Natural killer cell (primary cell): ENCODE results near the gene DLX1. TPM values are rescaled to one million over a fixed set of nuclear protein-coding genes. Genes with fewer than 3 reads are reported as not detected.
A peak's percentile ranks its signal among the peaks of the same experiment; 100 is the strongest.

ENCODE experiments used
- ATAC-seq, 3 donors: fragments of 150-1000 bp in 2 of 3; fragments of 200-7000 bp in 1 of 3; cut with Tn5 transposase; 1 replicate in 1 of 3; 2 replicates in 2 of 3; pipeline ENCODE4 v1.10.0; 2021; ENCODE audit warnings: mild to moderate bottlenecking in 2 of 3, moderate library complexity in 2 of 3
- DNase-seq, 2 donors: peaks; one replicate each; pipeline versions ENCODE4 v3.0.0 to v3.0.0-alpha.2; 2013 to 2021; ENCODE audit warnings: mixed read lengths in 1 of 2
- H3K27ac ChIP-seq: one replicate; pipeline ENCODE4 v1.5.1; 2013; ENCODE audit warnings: mild to moderate bottlenecking, low read length
- H3K27me3 ChIP-seq: one replicate; pipeline ENCODE4 v1.6.1; 2013; ENCODE audit warnings: low read length; ENCODE audit not compliant: control insufficient read depth, insufficient read depth
- H3K36me3 ChIP-seq: one replicate; pipeline ENCODE4 v1.6.1; 2013; ENCODE audit warnings: low read length; ENCODE audit not compliant: control insufficient read depth, insufficient read depth
- H3K4me1 ChIP-seq: one replicate; pipeline ENCODE4 v1.6.1; 2013; ENCODE audit warnings: low read length; ENCODE audit not compliant: control insufficient read depth, insufficient read depth
- H3K4me3 ChIP-seq: one replicate; pipeline ENCODE4 v1.5.1; 2013; ENCODE audit warnings: low read length
- H3K9me3 ChIP-seq: one replicate; pipeline ENCODE4 v1.6.1; 2013; ENCODE audit warnings: low read length; ENCODE audit not compliant: control insufficient read depth, insufficient read depth
- H3K27ac Mint-ChIP-seq, 2 donors: one replicate each; pipeline ENCODE4 v1.8.0; 2022; ENCODE audit warnings: mild to moderate bottlenecking in 2 of 2, mixed read lengths in 2 of 2, moderate library complexity in 1 of 2
- H3K27me3 Mint-ChIP-seq, 2 donors: one replicate each; pipeline ENCODE4 v1.8.0; 2022; ENCODE audit warnings: low read depth in 2 of 2, mixed read lengths in 2 of 2
- H3K36me3 Mint-ChIP-seq: one replicate; pipeline ENCODE4 v1.8.0; 2022; ENCODE audit warnings: mixed read lengths
- H3K4me1 Mint-ChIP-seq, 2 donors: one replicate each; pipeline ENCODE4 v1.8.0; 2022; ENCODE audit warnings: mixed read lengths in 2 of 2
- H3K4me3 Mint-ChIP-seq: one replicate; pipeline ENCODE4 v1.8.0; 2022; ENCODE audit warnings: mild to moderate bottlenecking, moderate library complexity, mixed read lengths
- H3K9me3 Mint-ChIP-seq, 2 donors: one replicate each; pipeline ENCODE4 v1.8.0; 2022; ENCODE audit warnings: mixed read lengths in 2 of 2
- WGBS: methylation state at CpG from one replicate; pipeline ENCODE4 v1.1.7; 2013; ENCODE audit warnings: missing lambda C conversion rate; ENCODE audit not compliant: insufficient coverage; 5-methylcytosine and 5-hydroxymethylcytosine counted together
- intact Hi-C: fragments of 100-400 bp; cut with micrococcal nuclease; formaldehyde crosslinking; loops from one replicate; pipeline ENCODE4 v1.14.2; 2022
- total RNA-seq, 4 donors: library from RNA; stranded (reverse); fragments of 120-200 nt in 1 of 4; gene quantifications; one replicate each; pipeline versions ENCODE4 v1.2.3 to v1.2.4, GENCODE V29; 2013 to 2022
- TF ChIP-seq, protein P1 (sequence below): fragments of 200-600 bp; IDR thresholded peaks from one replicate; pipeline ENCODE4 v1.8.0; 2022; ENCODE audit warnings: antibody characterized with exemption

Gene DLX1
- total RNA-seq, 3 donors from 2014 or later (not counting 1 experiment from before 2014, with no cell fraction given) = not detected

DNA sequence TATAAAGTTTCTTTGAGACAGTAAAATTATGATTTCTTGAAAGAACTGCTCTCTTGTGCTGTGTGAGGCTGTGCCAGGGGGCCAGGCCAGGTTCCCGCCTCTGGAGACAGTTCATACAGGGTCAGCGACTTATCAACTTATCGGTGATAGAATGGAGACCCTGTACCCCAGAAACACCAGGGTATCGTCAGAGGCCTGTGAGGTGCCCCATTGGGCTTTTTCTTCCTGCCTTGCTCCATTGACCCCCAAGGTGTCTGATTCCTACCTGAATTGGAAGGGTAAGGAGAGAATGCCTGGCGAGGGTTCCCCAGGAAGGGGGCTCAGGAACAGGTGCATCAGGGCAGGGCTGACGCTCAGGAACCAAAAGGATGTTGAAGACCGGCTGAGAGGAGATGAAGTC, 4.3 kb downstream of the DLX1 start:
- intact Hi-C loops = no loop called here
- Mint-ChIP-seq H3K4me1 (peaks cover 45 to 50% of the 10 kb centered on the region in 2 donors), H3K4me3 (no peak overlapping the region)

DNA sequence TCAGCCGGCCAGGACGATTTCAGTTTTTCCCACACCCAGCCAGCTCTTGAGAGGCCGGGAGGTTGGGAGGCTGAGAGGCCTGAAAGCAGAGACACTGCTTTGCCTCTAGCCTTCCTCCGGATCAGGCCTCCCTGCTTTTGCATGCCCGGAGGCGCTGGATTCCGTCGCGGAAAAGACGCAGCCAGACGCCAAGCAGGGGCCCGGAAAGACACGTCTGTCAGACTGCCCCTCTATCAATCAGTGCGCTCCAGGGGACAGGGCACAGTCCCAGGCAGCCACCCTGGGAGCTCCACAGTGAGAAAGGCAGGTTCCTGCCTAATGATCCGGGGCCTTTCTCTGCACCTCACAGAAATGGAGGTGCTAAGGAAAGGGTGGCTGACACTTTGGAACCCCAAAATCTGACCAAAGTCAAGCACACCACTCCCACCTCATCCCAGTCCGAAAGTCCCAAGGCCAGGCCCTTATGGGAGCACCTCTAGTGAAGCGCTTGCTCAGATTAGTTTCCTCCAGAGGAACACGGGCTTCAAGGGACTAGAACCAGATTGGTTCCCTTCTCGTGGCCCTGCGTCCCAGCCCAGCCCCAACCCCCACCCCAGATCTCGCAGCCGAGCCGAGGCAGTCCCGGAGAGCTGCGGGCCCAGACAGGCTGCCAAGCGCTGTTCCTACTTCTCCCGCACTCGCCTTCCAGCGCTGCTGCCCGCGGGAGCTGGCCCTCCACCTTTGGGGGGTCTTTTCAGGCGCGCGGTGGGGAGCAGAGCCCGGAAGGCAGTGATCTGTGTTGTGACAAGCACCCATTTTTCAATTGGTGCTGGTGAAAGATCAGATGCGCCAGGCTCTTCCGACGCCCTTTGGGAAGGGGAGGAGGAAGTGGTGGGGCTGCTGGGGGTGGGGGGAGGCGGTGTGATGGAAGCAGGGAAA, 5.0 kb downstream of the DLX1 start:
- Histone ChIP-seq H3K27me3 (peaks cover 95% of the 10 kb centered on the region), H3K9me3 (no peaks in the 10 kb centered on the region), H3K4me1 (peaks cover 44% of the 10 kb centered on the region), H3K4me3 (no peak overlapping the region), H3K27ac (no peak overlapping the region), H3K36me3 (no peaks in the 10 kb centered on the region)
- peaks cover 42 to 48% of the 10 kb centered on the region in 2 donors for H3K4me1 Mint-ChIP-seq
- no peaks in the 10 kb centered on the region for H3K36me3 Mint-ChIP-seq
- ATAC-seq (no peak), DNase-seq (peak in 1 of 2 donors; percentile 29)
- no peaks in the 10 kb centered on the region for H3K9me3 Mint-ChIP-seq
- intact Hi-C loops = no loop called here
- peaks cover 73 to 86% of the 10 kb centered on the region in 2 donors for H3K27me3 Mint-ChIP-seq
- no peak overlapping the region for H3K27ac Mint-ChIP-seq
- H3K4me3 Mint-ChIP-seq = no peak overlapping the region
- WGBS = 9% methylated on average over 39 of the region's 39 CpGs
- TF ChIP-seq, protein P1, sequence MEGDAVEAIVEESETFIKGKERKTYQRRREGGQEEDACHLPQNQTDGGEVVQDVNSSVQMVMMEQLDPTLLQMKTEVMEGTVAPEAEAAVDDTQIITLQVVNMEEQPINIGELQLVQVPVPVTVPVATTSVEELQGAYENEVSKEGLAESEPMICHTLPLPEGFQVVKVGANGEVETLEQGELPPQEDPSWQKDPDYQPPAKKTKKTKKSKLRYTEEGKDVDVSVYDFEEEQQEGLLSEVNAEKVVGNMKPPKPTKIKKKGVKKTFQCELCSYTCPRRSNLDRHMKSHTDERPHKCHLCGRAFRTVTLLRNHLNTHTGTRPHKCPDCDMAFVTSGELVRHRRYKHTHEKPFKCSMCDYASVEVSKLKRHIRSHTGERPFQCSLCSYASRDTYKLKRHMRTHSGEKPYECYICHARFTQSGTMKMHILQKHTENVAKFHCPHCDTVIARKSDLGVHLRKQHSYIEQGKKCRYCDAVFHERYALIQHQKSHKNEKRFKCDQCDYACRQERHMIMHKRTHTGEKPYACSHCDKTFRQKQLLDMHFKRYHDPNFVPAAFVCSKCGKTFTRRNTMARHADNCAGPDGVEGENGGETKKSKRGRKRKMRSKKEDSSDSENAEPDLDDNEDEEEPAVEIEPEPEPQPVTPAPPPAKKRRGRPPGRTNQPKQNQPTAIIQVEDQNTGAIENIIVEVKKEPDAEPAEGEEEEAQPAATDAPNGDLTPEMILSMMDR = no peak

More for the DNA sequence above, 4.3 kb downstream of the DLX1 start:
- ATAC-seq = no peak
- H3K9me3 ChIP-seq = no peaks in the 10 kb centered on the region
- TF ChIP-seq, protein P1 = no peak
- H3K36me3 ChIP-seq = no peaks in the 10 kb centered on the region
- H3K27ac ChIP-seq = no peak overlapping the region
- Mint-ChIP-seq H3K36me3 (no peaks in the 10 kb centered on the region), H3K27me3 (peaks cover 76 to 91% of the 10 kb centered on the region in 2 donors), H3K27ac (no peak overlapping the region), H3K9me3 (no peaks in the 10 kb centered on the region)
- no peak for DNase-seq
- H3K4me1 ChIP-seq = peaks cover 44% of the 10 kb centered on the region
- peaks cover 94% of the 10 kb centered on the region for H3K27me3 ChIP-seq
- WGBS = 32% methylated on average over 7 of the region's 7 CpGs
- no peak overlapping the region for H3K4me3 ChIP-seq

DNA sequence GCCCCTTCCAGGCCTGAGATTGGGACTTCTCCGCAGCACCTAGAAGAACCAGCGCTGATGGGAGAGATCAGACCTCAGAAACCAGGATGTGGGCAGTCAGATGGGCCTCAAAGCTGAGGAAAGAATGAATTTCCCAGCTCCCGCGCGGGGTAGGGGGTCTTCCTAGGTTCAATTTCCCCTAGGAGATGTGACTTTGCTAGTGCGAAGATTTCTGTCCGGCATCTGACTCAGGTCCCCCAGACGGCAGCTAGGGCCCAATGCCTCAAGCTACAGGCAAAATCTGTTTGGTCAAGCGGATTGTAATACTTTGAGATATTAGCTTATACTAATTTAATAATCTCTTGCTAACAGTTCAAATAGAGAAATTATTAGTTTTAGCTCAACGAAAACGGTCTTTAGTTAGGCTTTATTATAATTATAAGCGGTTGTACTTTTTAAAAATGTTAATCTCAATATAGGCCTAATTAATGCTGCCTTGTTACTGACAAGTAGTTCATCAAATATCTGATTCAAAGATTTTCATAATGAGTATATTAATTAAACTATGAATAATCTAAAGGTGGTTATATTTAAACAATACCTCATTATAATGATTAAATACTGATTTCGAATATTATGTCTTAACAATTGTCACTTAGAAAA, 5.8 kb downstream of the DLX1 start:
- Histone ChIP-seq H3K4me1 (peaks cover 44% of the 10 kb centered on the region), H3K4me3 (no peak overlapping the region), H3K27me3 (peaks cover 94% of the 10 kb centered on the region), H3K36me3 (no peaks in the 10 kb centered on the region), H3K9me3 (no peaks in the 10 kb centered on the region), H3K27ac (no peak overlapping the region)
- intact Hi-C loops = no loop called here
- ATAC-seq (no peak), DNase-seq (peak in 1 of 2 donors; percentile 27)
- Mint-ChIP-seq H3K4me3 (no peak overlapping the region), H3K4me1 (peaks cover 42 to 48% of the 10 kb centered on the region in 2 donors), H3K27me3 (peaks cover 74 to 86% of the 10 kb centered on the region in 2 donors), H3K36me3 (no peaks in the 10 kb centered on the region), H3K9me3 (no peaks in the 10 kb centered on the region), H3K27ac (no peak overlapping the region)
- WGBS = 5% methylated on average over 7 of the region's 13 CpGs
- TF ChIP-seq, protein P1 = no peak
